Activated T-cell treated with anti-CD3 and anti-CD28 coated beads, Interleukin-2, amount 50 U/mL, for 4 hours (primary cell): ENCODE measurements around the gene NRN1. TPM values are rescaled to one million over a fixed set of nuclear protein-coding genes. Genes with fewer than 3 reads are reported as not detected.

Source experiments
- ATAC-seq, 2 donors: fragments of 200-7000 bp; cut with Tn5 transposase; one replicate each; pipeline ENCODE4 v1.10.0; 2021
- DNase-seq: peaks from one replicate; pipeline ENCODE4 v3.0.0-alpha.2; 2020
- H3K27me3 Mint-ChIP-seq: one replicate; pipeline ENCODE4 v1.8.0; 2021; ENCODE audit warnings: low read depth, mixed read lengths
- H3K36me3 Mint-ChIP-seq: one replicate; pipeline ENCODE4 v1.8.0; 2022; ENCODE audit warnings: mixed read lengths; ENCODE audit not compliant: insufficient read depth
- H3K4me1 Mint-ChIP-seq: one replicate; pipeline ENCODE4 v1.8.0; 2021; ENCODE audit warnings: low read depth, mixed read lengths
- H3K4me3 Mint-ChIP-seq: one replicate; pipeline ENCODE4 v1.8.0; 2021; ENCODE audit warnings: mild to moderate bottlenecking, moderate library complexity, mixed read lengths
- H3K9me3 Mint-ChIP-seq: one replicate; pipeline ENCODE4 v1.8.0; 2021; ENCODE audit warnings: mixed read lengths
- total RNA-seq, 3 donors: library from RNA; stranded (reverse); gene quantifications; one replicate each; pipeline ENCODE4 v1.2.1, GENCODE V29; 2021

NRN1 gene
- total RNA-seq, 3 donors from 2014 or later, result 0.15 to 0.22 TPM; not detected in 1

DNA sequence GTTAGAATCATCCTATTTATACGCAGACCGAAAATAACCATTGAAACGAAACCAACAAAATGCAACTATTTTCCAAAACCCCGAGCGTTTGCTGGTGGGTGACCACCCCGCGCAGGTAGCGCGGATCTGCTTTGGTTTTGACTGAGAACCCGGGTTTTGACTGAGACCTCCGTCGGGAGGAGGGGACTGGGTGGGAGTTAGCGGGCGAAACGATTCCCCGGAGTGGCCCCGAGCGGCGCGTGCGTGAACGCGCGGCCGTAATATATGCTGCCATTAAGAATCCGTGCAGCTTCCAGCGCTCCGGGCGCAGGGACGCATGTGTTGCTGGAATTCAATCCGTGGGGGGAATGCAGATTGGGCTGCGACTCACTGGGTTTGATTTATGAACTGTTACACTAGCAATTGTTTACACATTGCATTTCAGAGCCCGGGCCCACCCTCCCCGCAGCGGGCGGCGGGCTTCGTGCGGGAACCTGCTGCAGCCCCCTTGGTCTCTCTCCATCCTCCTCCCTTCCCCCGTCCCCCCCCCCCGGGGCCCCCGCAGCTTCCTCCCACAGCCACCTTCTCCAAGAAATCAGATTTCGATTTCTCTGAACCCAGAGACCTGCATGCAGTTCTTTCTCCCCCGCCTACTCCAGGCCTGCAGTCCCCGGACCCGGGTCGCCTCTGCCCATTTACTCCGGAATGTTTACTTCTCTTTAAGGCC lies 9.9 kb downstream of the NRN1 start:
- DNase-seq, result no peak
- Mint-ChIP-seq H3K4me1 (peaks cover 45% of the 10 kb centered on the region), H3K36me3 (peaks cover 4% of the 10 kb centered on the region)

DNA sequence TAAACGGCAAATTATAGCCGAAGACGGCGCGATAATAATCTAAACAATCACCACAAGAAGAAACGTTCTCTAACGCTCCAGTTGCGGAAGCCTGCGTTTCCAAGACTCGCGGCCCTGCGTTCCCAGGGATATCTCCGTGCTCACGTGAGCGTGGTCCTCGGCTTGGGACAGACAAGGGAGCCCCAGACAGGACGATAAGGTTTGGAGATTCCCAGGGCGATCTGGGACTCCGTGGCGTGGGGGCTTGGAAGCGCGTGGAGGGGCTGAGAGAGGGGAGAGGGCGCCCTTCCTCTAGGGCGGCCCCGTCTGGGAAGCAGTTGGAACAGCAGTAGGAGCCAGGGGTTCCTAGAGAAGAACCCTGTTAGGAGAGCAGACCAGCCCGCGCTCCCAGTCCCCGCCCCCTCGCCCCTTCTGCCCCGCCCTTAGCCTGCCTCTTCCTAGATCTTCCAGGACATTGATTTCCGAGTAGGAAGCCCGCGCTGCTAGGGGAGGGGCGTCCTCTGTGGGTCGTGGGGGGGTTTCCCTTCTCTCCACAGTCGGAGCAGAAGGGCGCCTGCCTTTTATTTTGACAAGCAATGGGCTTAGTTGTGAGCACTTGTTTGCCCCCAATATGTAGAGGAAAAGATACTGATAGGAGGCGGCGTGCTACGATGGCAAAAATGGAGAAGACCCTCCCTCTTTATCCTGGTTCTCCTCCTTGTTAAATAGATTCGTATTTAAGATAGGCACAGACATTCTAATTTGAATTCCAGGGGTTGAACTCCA lies 10.6 kb downstream of the NRN1 start:
- no peak for DNase-seq
- peaks cover 82% of the 10 kb centered on the region for H3K27me3 Mint-ChIP-seq

More for the DNA sequence above, 9.9 kb downstream of the NRN1 start:
- H3K4me3 Mint-ChIP-seq, result peak overlapping the region; percentile 76
- ATAC-seq, result peak in 1 of 2 donors; percentile 39
- no peaks in the 10 kb centered on the region for H3K9me3 Mint-ChIP-seq
- peaks cover 85% of the 10 kb centered on the region for H3K27me3 Mint-ChIP-seq

DNA sequence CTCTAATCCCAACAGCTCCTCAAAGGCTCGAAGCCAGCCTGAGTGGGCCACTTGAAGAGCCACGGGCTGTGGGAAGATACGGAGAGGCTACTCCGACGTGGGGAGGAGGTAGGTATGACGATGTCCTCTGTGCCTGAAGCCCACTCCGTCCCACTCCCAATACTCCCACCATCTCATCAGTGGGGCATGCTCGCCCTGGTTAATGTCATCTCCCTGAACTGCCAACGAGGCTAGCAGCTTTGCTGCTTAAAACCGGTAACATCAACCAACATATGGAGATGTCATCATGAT lies 11.1 kb downstream of the NRN1 start:
- DNase-seq (no peak), ATAC-seq (no peak)
- peaks cover 45% of the 10 kb centered on the region for H3K4me1 Mint-ChIP-seq
- H3K9me3 Mint-ChIP-seq, result no peaks in the 10 kb centered on the region
- peaks cover 4% of the 10 kb centered on the region for H3K36me3 Mint-ChIP-seq
- H3K27me3 Mint-ChIP-seq, result peaks cover 81% of the 10 kb centered on the region
- peak overlapping the region; percentile 76 for H3K4me3 Mint-ChIP-seq

More for the DNA sequence above, 10.6 kb downstream of the NRN1 start:
- peaks cover 45% of the 10 kb centered on the region for H3K4me1 Mint-ChIP-seq
- H3K4me3 Mint-ChIP-seq, result peak overlapping the region; percentile 76
- H3K36me3 Mint-ChIP-seq, result peaks cover 4% of the 10 kb centered on the region
- H3K9me3 Mint-ChIP-seq, result no peaks in the 10 kb centered on the region
- ATAC-seq, result no peak

DNA sequence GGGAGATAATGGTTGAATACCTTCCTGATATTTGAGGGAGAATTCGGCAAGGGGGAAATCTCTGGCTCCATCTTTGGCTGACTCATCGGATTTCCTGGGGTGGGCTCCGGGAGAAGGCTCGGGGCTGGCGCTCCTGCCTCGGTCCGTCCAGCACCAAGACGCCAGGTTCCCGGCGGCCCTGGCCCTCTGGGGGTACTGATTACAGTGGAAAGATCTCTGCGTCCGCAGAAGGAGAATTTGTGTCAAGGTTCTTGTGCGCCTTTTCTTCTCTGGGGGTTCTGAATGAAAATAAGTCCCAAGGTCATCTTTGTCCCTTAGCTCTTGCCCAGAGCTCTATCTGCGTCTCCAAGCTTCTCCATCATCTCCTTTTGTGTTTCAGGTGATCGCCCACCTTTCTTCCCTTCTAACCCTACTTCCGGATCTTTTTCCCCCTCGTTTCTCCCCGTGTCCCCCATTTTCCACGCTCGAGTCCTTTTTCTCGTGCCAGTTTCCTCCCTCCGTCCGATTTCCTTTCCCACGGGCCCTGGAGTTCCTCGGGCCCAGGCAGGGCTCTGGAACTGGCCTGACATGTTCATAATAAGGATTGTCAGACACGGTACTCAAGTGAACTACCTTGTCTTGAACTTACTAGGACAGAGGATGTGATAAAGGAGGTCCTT lies 11.6 kb downstream of the NRN1 start:
- H3K9me3 Mint-ChIP-seq, result no peaks in the 10 kb centered on the region
- ATAC-seq, result no peak
- DNase-seq, result no peak
- H3K4me3 Mint-ChIP-seq, result peak overlapping the region; percentile 76
- H3K36me3 Mint-ChIP-seq, result peaks cover 2% of the 10 kb centered on the region
- H3K4me1 Mint-ChIP-seq, result peaks cover 42% of the 10 kb centered on the region
- peaks cover 77% of the 10 kb centered on the region for H3K27me3 Mint-ChIP-seq

DNA sequence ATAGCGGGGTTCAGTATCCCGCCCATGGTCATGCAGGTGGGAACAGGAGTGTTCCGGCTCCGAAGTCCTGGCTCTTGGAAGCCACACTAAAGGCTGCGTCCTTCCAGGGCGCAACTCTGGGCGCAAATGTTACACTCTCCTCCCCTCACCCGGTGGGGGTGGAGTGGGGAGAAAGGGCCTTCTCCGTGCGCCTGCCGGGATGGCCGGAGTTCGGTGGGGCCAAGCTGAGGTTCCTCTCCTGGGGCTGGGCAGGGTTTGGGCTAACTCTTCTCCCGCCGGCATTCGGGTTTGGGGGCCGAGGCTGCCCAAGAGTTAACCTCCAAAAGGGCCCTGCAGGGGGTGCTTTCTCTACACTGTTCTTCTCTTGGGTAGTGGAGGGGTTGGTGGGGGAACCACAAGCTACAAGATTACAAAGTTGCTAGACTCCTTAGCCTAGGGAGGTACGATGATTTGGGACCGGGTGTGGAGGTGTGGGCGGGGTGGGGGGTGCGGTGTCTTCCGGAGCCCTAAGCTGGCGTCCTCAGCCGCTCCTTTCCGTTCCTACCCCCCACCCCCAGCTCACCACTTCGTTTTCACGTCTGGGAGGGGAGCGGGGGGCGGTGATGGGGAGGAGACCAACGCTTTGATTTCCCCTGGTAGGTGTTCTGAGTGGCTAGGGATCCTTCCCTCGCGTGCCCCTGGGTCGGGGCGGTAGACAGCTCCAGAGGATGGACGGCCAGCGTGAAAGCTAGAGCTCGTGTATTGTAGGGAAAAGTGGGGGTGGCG lies 12.3 kb downstream of the NRN1 start:
- DNase-seq, result no peak
- Mint-ChIP-seq H3K27me3 (peaks cover 74% of the 10 kb centered on the region), H3K4me1 (peaks cover 35% of the 10 kb centered on the region), H3K4me3 (no peak overlapping the region), H3K9me3 (no peaks in the 10 kb centered on the region), H3K36me3 (peaks cover 1% of the 10 kb centered on the region)
- ATAC-seq, result no peak

DNA sequence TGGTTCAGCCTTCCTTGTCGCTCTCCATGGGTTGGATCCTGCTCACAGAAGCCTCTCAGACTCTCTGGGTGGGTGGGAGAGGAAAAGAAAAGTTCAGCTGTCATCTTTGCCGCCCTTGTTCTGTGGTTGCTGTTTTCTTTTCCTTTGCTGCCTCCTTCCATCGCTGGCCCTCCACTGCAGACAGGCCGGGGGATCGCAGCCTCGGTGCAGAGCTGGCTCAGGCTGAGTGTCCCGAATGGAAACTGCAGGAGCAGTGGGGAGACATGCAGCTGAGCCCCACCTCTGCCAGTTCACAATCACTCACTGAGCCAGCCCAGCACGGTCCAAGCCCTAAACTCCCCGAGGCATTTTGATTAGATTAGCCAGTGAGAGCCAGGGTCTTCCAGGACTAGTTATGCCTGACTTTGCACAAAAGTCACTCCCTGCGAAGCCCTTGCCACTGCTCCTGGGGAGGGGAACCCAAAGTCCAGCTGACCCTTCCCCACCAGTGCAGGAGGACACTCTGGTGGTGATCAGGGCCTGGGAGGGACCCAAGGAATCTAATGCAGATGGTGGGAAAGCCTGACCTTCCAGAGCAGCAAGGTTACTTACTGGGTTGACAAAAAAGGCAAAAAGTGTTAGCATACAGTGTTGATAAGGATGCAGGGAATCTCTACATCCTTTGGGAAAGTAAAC lies 14.0 kb downstream of the NRN1 start:
- no peak for DNase-seq
- ATAC-seq, result no peak

DNA sequence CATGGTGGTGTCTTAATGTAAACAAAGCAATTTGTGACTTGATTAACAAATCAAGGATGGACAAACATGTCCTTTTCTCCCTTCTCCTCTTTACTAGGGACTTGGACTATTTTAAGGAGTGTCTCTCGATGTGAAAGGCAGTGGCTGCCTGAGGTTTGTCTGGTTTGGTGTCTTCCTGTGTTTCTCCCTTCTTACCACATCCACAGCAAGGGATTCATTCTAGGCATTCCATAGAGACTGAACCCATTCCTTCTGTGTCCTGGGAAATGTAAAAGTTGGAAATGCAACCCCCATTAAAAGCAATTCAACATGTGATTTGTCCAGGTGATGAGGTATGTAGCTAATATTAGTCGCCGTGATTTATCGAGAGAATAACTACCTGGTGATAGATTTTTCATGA lies 15.9 kb downstream of the NRN1 start:
- no peak for DNase-seq
- Mint-ChIP-seq H3K4me3 (no peak overlapping the region), H3K27me3 (peaks cover 59% of the 10 kb centered on the region), H3K9me3 (no peaks in the 10 kb centered on the region), H3K36me3 (peaks cover 1% of the 10 kb centered on the region), H3K4me1 (peaks cover 15% of the 10 kb centered on the region)
- ATAC-seq, result no peak

More for the DNA sequence above, 14.0 kb downstream of the NRN1 start:
- Mint-ChIP-seq H3K9me3 (no peaks in the 10 kb centered on the region), H3K4me3 (no peak overlapping the region), H3K4me1 (peaks cover 26% of the 10 kb centered on the region), H3K36me3 (peaks cover 1% of the 10 kb centered on the region), H3K27me3 (peaks cover 72% of the 10 kb centered on the region)

DNA sequence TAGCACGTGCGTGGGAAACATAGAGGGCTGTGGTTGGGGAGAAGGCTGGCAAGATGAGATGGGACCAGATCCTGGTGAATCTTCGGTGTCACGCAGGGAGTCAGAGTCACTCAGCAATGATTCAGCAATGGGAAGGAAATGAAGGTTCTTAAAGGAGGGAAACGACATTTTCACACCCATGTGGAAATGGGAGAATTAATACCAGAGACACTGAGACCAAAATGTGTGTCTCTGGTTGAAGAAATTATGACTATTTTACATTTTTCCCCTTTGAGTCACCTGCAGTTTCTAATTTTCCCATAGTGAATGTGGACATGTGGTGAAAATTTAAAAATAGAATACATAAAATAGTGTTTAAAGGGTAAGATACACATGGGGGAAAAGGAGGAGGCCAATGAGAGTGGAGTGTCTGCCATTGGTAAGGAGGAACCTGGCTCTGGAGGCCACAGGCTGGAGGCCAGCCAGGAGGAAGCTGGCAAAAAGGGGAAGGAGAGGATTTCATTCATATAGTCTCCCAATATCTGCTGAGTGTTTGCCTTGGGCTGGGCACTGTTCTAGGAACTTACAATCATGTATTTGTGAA lies 17.5 kb downstream of the NRN1 start:
- no peaks in the 10 kb centered on the region for H3K36me3 Mint-ChIP-seq
- DNase-seq (no peak), ATAC-seq (no peak)
- peaks cover 43% of the 10 kb centered on the region for H3K27me3 Mint-ChIP-seq
- no peaks in the 10 kb centered on the region for H3K9me3 Mint-ChIP-seq
- H3K4me3 Mint-ChIP-seq, result no peak overlapping the region
- H3K4me1 Mint-ChIP-seq, result peaks cover 7% of the 10 kb centered on the region

DNA sequence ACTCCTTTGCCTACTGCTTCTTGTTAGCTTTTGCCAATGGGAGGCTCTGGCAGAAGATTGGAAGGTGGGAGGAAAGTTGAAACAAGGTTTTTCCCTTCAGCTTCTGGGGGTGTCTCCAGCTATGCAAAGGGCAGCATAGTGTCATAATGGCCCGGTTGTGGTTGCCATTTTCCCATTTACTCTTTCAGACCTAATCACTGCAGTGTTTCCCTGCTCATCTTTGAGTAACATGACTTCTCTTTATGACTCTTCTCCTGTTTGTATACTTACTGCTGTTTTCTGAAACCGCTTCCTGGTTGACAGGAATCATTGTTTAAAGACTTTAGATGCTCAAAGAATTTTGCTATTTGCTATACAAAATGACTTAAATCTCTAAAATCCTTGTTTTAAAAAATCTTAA lies 19.9 kb downstream of the NRN1 start:
- DNase-seq (no peak), ATAC-seq (peak in 1 of 2 donors; percentile 65)
- peaks cover 26% of the 10 kb centered on the region for H3K27me3 Mint-ChIP-seq
- H3K9me3 Mint-ChIP-seq, result no peaks in the 10 kb centered on the region
- H3K36me3 Mint-ChIP-seq, result no peaks in the 10 kb centered on the region
- H3K4me1 Mint-ChIP-seq, result peaks cover 15% of the 10 kb centered on the region
- H3K4me3 Mint-ChIP-seq, result no peak overlapping the region

DNA sequence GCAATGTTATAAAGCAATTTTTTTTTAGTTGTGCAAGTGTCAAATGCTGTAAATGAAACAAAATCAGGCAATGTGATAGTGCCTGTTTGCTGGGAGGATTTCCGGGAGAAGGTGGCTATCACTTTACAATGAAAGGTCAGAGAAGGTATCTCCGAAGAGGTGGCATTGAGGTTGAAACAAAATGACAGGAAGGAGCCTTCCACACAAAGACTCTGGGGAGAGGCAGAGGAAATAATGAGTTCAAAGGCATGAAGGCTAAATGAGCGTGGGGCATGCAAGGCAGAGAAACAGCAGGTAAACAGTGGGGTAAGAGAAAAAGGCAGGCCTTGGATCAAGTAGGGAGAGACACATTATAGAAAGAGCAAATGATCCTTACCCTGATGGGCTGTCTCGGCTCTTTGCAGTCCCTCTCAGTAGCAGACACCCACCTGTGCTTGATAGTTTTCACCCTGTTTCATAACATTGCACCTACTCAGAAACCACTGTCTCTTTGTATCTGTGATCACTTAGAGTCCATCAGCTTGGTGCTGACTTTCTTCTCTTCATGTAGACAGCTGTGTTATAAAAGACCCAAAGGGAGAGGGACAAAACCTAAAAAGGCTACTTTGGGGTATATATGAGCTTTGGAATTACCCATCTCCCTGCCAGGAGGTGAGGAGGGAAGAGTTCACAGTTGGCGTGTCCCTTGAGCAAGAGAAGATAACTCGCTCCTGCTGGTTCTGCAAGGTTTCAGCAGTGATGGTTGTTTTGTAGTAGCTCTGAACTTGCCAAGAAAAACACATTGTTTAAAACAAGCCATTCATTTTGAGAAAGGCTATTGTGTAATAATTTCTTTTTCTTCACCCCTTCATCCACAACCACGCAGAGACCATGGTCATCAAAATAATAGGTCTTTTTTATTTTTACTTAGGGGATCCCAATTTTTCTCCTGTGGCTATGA lies 22.3 kb downstream of the NRN1 start:
- H3K36me3 Mint-ChIP-seq, result no peaks in the 10 kb centered on the region
- ATAC-seq (peak in 1 of 2 donors; percentile 28), DNase-seq (no peak)
- no peaks in the 10 kb centered on the region for H3K9me3 Mint-ChIP-seq
- peaks cover 13% of the 10 kb centered on the region for H3K27me3 Mint-ChIP-seq
- H3K4me3 Mint-ChIP-seq, result no peak overlapping the region
- peaks cover 19% of the 10 kb centered on the region for H3K4me1 Mint-ChIP-seq

DNA sequence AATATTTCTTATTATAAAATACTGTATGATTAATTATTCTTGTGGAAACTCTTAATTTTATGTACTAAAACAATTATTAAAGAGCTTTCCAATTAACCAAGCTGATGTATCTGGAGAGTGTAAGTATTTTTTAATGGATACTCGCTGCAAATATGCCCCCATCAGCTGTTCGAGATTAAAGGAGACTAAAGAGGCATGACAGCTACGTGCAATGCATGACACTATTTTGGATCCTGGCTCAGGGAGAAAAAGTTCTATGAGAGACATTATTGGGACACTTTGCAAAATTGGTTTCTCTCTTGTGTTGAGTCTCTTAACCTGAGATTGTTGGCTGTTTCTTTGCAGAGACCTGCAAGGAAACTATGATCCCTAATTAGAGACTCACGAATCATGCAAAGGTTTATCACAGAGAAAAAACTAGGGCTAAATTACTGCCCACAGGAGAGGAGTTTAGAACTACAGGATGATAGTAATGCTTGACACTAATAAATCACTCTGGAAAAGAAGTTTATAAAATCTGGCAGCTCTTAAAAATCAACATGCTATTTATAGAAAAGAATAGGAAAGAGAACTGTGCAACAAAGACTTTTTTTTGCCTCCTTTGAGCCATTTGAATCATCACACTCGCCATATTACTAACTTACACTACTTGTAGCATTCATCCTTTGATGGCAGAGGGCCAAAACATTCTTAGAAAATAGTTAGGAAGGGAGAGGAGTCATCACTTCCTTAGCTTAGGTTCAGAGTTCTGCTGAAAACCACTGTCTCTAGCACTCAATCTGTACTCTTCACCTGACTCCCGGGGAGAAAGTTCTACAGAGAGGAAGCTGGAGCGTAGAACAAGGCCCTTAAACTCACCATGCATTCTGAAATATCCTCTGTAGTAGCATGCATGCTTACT lies 25.3 kb downstream of the NRN1 start:
- Mint-ChIP-seq H3K4me3 (no peak overlapping the region), H3K27me3 (no peaks in the 10 kb centered on the region), H3K36me3 (no peaks in the 10 kb centered on the region), H3K4me1 (peaks cover 17% of the 10 kb centered on the region), H3K9me3 (no peaks in the 10 kb centered on the region)
- DNase-seq (no peak), ATAC-seq (peak; percentile 35 to 70)
